ENCODE data around the gene RAD51AP2.

The RAD51AP2 gene

GRCh38 chr2:17470855-17471641, 47.2 kb downstream of the RAD51AP2 start:
- peak in 1 of 2 experiments; percentile 16 for DNase-seq (ENCODE audit: low read depth in 2 of 2)

GRCh38 chr2:17461087-17461475, 57.2 kb downstream of the RAD51AP2 start:
- no peak for DNase-seq (ENCODE audit: low read depth in 2 of 2)
